H1 (cell line): ENCODE results near the gene MVP. TPM values are rescaled to one million over a fixed set of nuclear protein-coding genes. Genes with fewer than 3 reads are reported as not detected.
A peak's percentile ranks its signal among the peaks of the same experiment; 100 is the strongest.

Source experiments
- CTCF ChIA-PET: fragments of 300-600 bp; sonication (Branson Sonifier 250); formaldehyde crosslinking; loops from one replicate; lab custom pipeline; 2021; ENCODE audit not compliant: partially characterized antibody; lab: Charles Lee
- POLR2A ChIA-PET: fragments of 300-600 bp; sonication (Branson Sonifier 250); formaldehyde crosslinking; loops from one replicate; lab custom pipeline; 2021; ENCODE audit warnings: inconsistent platforms; ENCODE audit not compliant: partially characterized antibody; lab: Charles Lee
- DNase-seq, 2 experiments: peaks; one replicate each; pipeline versions ENCODE4 v3.0.0 to v3.0.0-alpha.2; 2010 to 2022; ENCODE audit warnings: low spot score in 2 of 2, low read depth in 1 of 2, mixed read lengths in 1 of 2
- FAIRE-seq: peaks from 2 replicates; lab custom pipeline; 2011; peaks lifted over from hg19 to GRCh38; lab: Jason Lieb, UNC
- H2AFZ ChIP-seq: 2 replicates; pipeline ENCODE4 v1.8.1; 2012; ENCODE audit warnings: low read length, inconsistent platforms
- H2AK5ac ChIP-seq: 2 replicates; pipeline ENCODE4 v1.6.1; 2013; ENCODE audit warnings: low read depth, low read length
- H2BK120ac ChIP-seq: replicated peaks from 2 replicates; pipeline ENCODE3; 2013; ENCODE audit warnings: low read depth, low read length, inconsistent platforms
- H2BK12ac ChIP-seq: 2 replicates; pipeline ENCODE4 v1.6.1; 2013; ENCODE audit warnings: low read depth, low read length
- H2BK15ac ChIP-seq: 2 replicates; pipeline ENCODE4 v1.6.1; 2013; ENCODE audit warnings: low read length
- H2BK20ac ChIP-seq: 2 replicates; pipeline ENCODE4 v1.6.1; 2013; ENCODE audit warnings: low read length
- H2BK5ac ChIP-seq: 2 replicates; pipeline ENCODE4 v1.6.1; 2013; ENCODE audit warnings: low read depth, low read length
- H3K14ac ChIP-seq: 2 replicates; pipeline ENCODE4 v1.6.1; 2013; ENCODE audit warnings: inconsistent platforms; ENCODE audit not compliant: insufficient read length
- H3K18ac ChIP-seq: 2 replicates; pipeline ENCODE4 v1.6.1; 2013; ENCODE audit warnings: low read length; ENCODE audit errors: extremely low read depth
- H3K23ac ChIP-seq: 2 replicates; pipeline ENCODE4 v1.6.1; 2013; ENCODE audit warnings: inconsistent platforms; ENCODE audit not compliant: insufficient read length
- H3K23me2 ChIP-seq: 2 replicates; pipeline ENCODE4 v1.6.1; 2013; ENCODE audit warnings: low read depth, low read length
- H3K27ac ChIP-seq: 2 replicates; pipeline ENCODE4 v1.6.1; 2011; ENCODE audit warnings: low read depth, low read length, inconsistent platforms
- H3K27me3 ChIP-seq, 4 experiments: replicated peaks in 1 of 4; 1 replicate in 1 of 4; 2 replicates in 3 of 4; pipeline versions ENCODE4 v1.6.1 to v1.8.1; 2011 to 2013; ENCODE audit warnings: low read length in 3 of 4, mild to moderate bottlenecking in 3 of 4, inconsistent platforms in 2 of 4, mixed read lengths in 2 of 4, moderate library complexity in 1 of 4; ENCODE audit not compliant: control insufficient read depth in 3 of 4, insufficient read depth in 3 of 4; ENCODE audit errors: extremely low read depth in 1 of 4
- H3K36me3 ChIP-seq, 4 experiments: 2 replicates each; pipeline versions ENCODE4 v1.6.1 to v1.8.1; 2011 to 2013; ENCODE audit warnings: mild to moderate bottlenecking in 4 of 4, low read length in 3 of 4, moderate library complexity in 2 of 4, control low read depth in 1 of 4, inconsistent platforms in 1 of 4; ENCODE audit not compliant: insufficient read depth in 4 of 4, control insufficient read depth in 2 of 4
- H3K4ac ChIP-seq: replicated peaks from 2 replicates; pipeline ENCODE3; 2013; ENCODE audit warnings: low read length, low read depth, mixed read lengths, inconsistent platforms; ENCODE audit not compliant: insufficient read length
- H3K4me1 ChIP-seq, 4 experiments: replicated peaks in 1 of 4; 1 replicate in 1 of 4; 2 replicates in 3 of 4; pipeline versions ENCODE4 v1.6.1 to v1.8.1; 2011 to 2013; ENCODE audit warnings: low read length in 3 of 4, inconsistent platforms in 2 of 4, mixed read lengths in 1 of 4; ENCODE audit not compliant: insufficient read depth in 4 of 4, control insufficient read depth in 3 of 4
- H3K4me2 ChIP-seq, 2 experiments: 2 replicates each; pipeline versions ENCODE4 v1.6.1 to v1.8.1; 2011 to 2013; ENCODE audit warnings: low read depth in 2 of 2, low read length in 2 of 2, control low read depth in 1 of 2, inconsistent platforms in 1 of 2, mild to moderate bottlenecking in 1 of 2; ENCODE audit not compliant: insufficient read depth in 1 of 2
- H3K4me3 ChIP-seq, 4 experiments: fragments of 200-600, 300-600 bp in 1 of 4; sonication (generic), shearing (Covaris generic), sonication (Bioruptor Twin) in 1 of 4; 2 replicates each; pipeline versions ENCODE4 v1.5.1 to v1.8.1; 2011 to 2016; ENCODE audit warnings: low read length in 4 of 4, low read depth in 3 of 4, control low read depth in 2 of 4, inconsistent platforms in 2 of 4, mild to moderate bottlenecking in 2 of 4, mixed read lengths in 1 of 4, moderate library complexity in 1 of 4; ENCODE audit not compliant: insufficient read depth in 2 of 4; ENCODE audit errors: extremely low read depth in 1 of 4
- H3K56ac ChIP-seq: replicated peaks from 2 replicates; pipeline ENCODE3; 2013; ENCODE audit warnings: low read depth, mild to moderate bottlenecking, mixed read lengths, low read length, inconsistent platforms; ENCODE audit not compliant: insufficient read length
- H3K79me1 ChIP-seq: 2 replicates; pipeline ENCODE4 v1.6.1; 2013; ENCODE audit warnings: low read depth, low read length, control low read depth
- H3K79me2 ChIP-seq, 2 experiments: 2 replicates each; pipeline versions ENCODE4 v1.6.1 to v1.8.1; 2012 to 2013; ENCODE audit warnings: low read length in 2 of 2, mild to moderate bottlenecking in 2 of 2, inconsistent platforms in 1 of 2; ENCODE audit not compliant: insufficient read depth in 2 of 2, control insufficient read depth in 1 of 2
- H3K9ac ChIP-seq, 4 experiments: replicated peaks in 1 of 4; 1 replicate in 1 of 4; 2 replicates in 3 of 4; pipeline versions ENCODE4 v1.6.1 to v1.8.1; 2011 to 2013; ENCODE audit warnings: low read depth in 3 of 4, low read length in 3 of 4, control low read depth in 2 of 4, mild to moderate bottlenecking in 2 of 4, moderate library complexity in 2 of 4, inconsistent platforms in 1 of 4; ENCODE audit errors: extremely low read depth in 1 of 4
- H3K9me3 ChIP-seq, 2 experiments: 2 replicates each; pipeline versions ENCODE4 v1.6.1 to v1.8.1; 2012 to 2013; ENCODE audit warnings: mild to moderate bottlenecking in 2 of 2, moderate library complexity in 2 of 2, control low read depth in 1 of 2, inconsistent platforms in 1 of 2, low read depth in 1 of 2, low read length in 1 of 2, mixed read lengths in 1 of 2; ENCODE audit not compliant: insufficient read depth in 2 of 2
- H4K20me1 ChIP-seq, 2 experiments: replicated peaks in 1 of 2; 2 replicates each; pipeline versions ENCODE3 to v1.8.1; 2011 to 2013; ENCODE audit warnings: inconsistent platforms in 2 of 2, low read length in 2 of 2, mild to moderate bottlenecking in 1 of 2; ENCODE audit not compliant: insufficient read depth in 2 of 2, control insufficient read depth in 1 of 2
- H4K5ac ChIP-seq: 2 replicates; pipeline ENCODE4 v1.6.1; 2013; ENCODE audit warnings: low read length, low read depth, mixed read lengths, inconsistent platforms; ENCODE audit not compliant: insufficient read length
- H4K8ac ChIP-seq: 2 replicates; pipeline ENCODE4 v1.8.0; 2013; ENCODE audit warnings: mild to moderate bottlenecking, moderate library complexity, low read length, inconsistent platforms; ENCODE audit not compliant: insufficient read depth; ENCODE audit errors: extremely low read depth
- H4K91ac ChIP-seq: replicated peaks from 2 replicates; pipeline ENCODE3; 2013; ENCODE audit warnings: low read length, mixed read lengths, inconsistent platforms; ENCODE audit not compliant: insufficient read length
- ASH2L ChIP-seq: fragments of 200-600, 300-600 bp; sonication (generic); IDR thresholded peaks from one replicate; pipeline ENCODE4 v1.7.1; 2017; ENCODE audit warnings: low read length
- KDM4A ChIP-seq: IDR thresholded peaks from one replicate; pipeline ENCODE4 v1.7.1; 2012; ENCODE audit warnings: low read depth, mild to moderate bottlenecking, moderate library complexity, low read length, inconsistent platforms; ENCODE audit not compliant: severe bottlenecking
- PHF8 ChIP-seq: fragments of 200-600 bp; sonication (generic); conservative IDR thresholded peaks from 2 replicates; pipeline ENCODE4 v1.7.1; 2012; ENCODE audit warnings: low read depth, mild to moderate bottlenecking, inconsistent platforms, low read length, moderate library complexity
- RAD21 ChIP-seq, 2 experiments: IDR thresholded peaks in 1 of 2; conservative IDR thresholded peaks in 1 of 2; 2 replicates each; pipeline ENCODE4 v1.6.1; 2011; ENCODE audit warnings: low read depth in 2 of 2, low read length in 2 of 2, improper control_type of control experiment in 1 of 2, inconsistent platforms in 1 of 2, mild to moderate bottlenecking in 1 of 2, moderate library complexity in 1 of 2
- SIN3A ChIP-seq, 2 experiments: IDR thresholded peaks in 1 of 2; conservative IDR thresholded peaks in 1 of 2; 2 replicates each; pipeline ENCODE4 v1.6.1; 2011 to 2012; ENCODE audit warnings: low read length in 2 of 2, improper control_type of control experiment in 1 of 2, low read depth in 1 of 2, mild to moderate bottlenecking in 1 of 2
- TAF7 ChIP-seq: optimal IDR thresholded peaks from 2 replicates; pipeline ENCODE3; 2011; ENCODE audit warnings: low read depth, mild to moderate bottlenecking, inconsistent platforms, low read length, moderate library complexity, borderline replicate concordance
- WGBS, 2 experiments: shearing (Covaris generic) in 1 of 2; methylation state at CpG; one replicate each; pipeline versions ENCODE4 v1.1.6 to v1.1.7; 2013 to 2015; ENCODE audit warnings: low lambda C conversion rate in 2 of 2, mixed read lengths in 2 of 2, inconsistent platforms in 1 of 2, low coverage in 1 of 2, missing lambda C conversion rate in 1 of 2; ENCODE audit not compliant: insufficient replicate concordance in 2 of 2, insufficient coverage in 1 of 2, insufficient read length in 1 of 2; ENCODE audit errors: extremely low coverage in 1 of 2, missing lambda C conversion rate in 1 of 2; 5-methylcytosine and 5-hydroxymethylcytosine counted together
- polyA plus RNA-seq, 7 experiments: library from polyadenylated mRNA; depleted of rRNA in 3 of 7; stranded (reverse) in 5 of 7; unstranded in 2 of 7; fragments of >200 nt in 5 of 7; fragments of 200-250 nt in 2 of 7; gene quantifications; 1 replicate in 5 of 7; 2 replicates in 1 of 7; 4 replicates in 1 of 7; pipeline versions ENCODE4 v1.2.1 to v1.2.3, GENCODE V29; 2011 to 2013; ENCODE audit warnings: missing spikeins in 2 of 7, mixed read lengths in 2 of 7
- total RNA-seq: library from RNA; stranded (reverse); fragmentation: NEBNext Ultra II Directional; extraction: Animal tissue kit (Norgen Biotek cat#: 25700); gene quantifications from 2 replicates; pipeline ENCODE4 v1.2.1, GENCODE V29; 2021

The MVP gene
- total and polyA plus RNA-seq, 2 of the 8 experiments (the other 6 are each of a cell fraction or from before 2014, with no cell fraction given) = 1.9 TPM

DNA sequence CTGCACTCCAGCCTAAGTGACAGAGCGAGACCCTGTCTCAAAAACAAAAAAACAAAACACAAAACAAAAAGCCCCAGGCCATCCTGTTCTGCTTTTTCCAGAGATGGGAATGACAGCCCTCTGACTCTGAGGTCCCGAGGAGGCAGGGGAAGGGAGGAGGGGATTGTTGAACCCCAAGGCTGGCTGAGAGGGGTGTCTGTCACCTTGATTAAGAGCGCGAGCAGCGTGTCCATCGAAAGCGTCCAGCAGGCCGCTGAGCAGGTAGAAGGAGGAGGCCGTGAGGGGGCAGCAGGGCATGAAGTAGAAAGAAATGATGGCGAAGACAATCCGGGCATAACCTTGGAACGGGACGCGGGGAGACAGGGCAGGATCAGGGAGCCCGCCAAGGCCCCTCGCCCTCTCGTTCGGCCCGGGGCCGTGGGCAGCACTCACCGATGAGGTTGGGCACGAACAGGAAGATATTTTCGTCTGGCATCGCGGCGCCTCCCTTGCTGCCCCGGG lies 42.2 kb downstream of the MVP start:
- WGBS, 2 experiments = 5% methylated on average over 21 of the region's 27 CpGs; no CpG with 5 or more reads in 1 of the 2 experiments
- peak overlapping the region; percentile 72; the same call in 1 of the 2 replicates for H4K8ac ChIP-seq
- H2BK15ac ChIP-seq = no peak overlapping the region
- H4K20me1 ChIP-seq = peaks cover 0 to 5% of the 10 kb centered on the region in 2 experiments
- peak overlapping the region; percentile 64 to 95 for H3K4me2 ChIP-seq
- no peak overlapping the region for H2BK12ac ChIP-seq
- H3K79me2 ChIP-seq = peaks cover 0 to 9% of the 10 kb centered on the region in 2 experiments; a peak in 2 of 4 replicates
- no peak overlapping the region for H2BK120ac ChIP-seq
- H3K23ac ChIP-seq = no peak overlapping the region
- H3K27me3 ChIP-seq = no peaks in the 10 kb centered on the region
- no peak overlapping the region; the same call in 1 of the 2 replicates for H2AFZ ChIP-seq
- H3K36me3 ChIP-seq = peaks cover 0 to 11% (median 6%) of the 10 kb centered on the region in 4 experiments; a peak in 5 of 8 replicates
- no peaks in the 10 kb centered on the region for H3K9me3 ChIP-seq
- peak overlapping the region; percentile 39 for H3K4ac ChIP-seq
- H3K4me1 ChIP-seq = peaks cover 0 to 7% (median 3%) of the 10 kb centered on the region in 4 experiments; a peak in 3 of 7 replicates
- ChIA-PET CTCF (interaction anchor here (1.1 to 2.4 kb wide), 5 partner anchors 12 to 49 kb away, joined by 3 to 10 read pairs (median 4); no protein-coding TSS in a partner anchor), POLR2A (interaction anchor here (0.9 to 3.7 kb wide), 12 partner anchors 8 to 170 kb away, joined by 3 to 11 read pairs (median 4); partner anchors contain the start of genes HIRIP3 and PAGR1)
- no peak overlapping the region for H3K14ac ChIP-seq
- H3K4me3 ChIP-seq = peak overlapping the region; percentile 82 to 90 (median 90)
- H3K18ac ChIP-seq = peak overlapping the region; percentile 48
- TF ChIP-seq PHF8 (peak; percentile 48; the same call in 1 of the 2 replicates), KDM4A (peak; percentile 84), SIN3A (conservative IDR thresholded peaks at IDR 0.05 in 1 of 2, IDR thresholded peaks at IDR 0.05 in 1 of 2; ENCODE audit: low read depth in 1 of 2, low read length in 2 of 2) (0 out of 4 replicates have a peak, but pooled peaks of 1 of the 2 experiments have one; percentile 11), ASH2L (no peak), TAF7 (no peak), RAD21 (IDR thresholded peaks at IDR 0.05 in 1 of 2, conservative IDR thresholded peaks at IDR 0.05 in 1 of 2; ENCODE audit: low read depth in 2 of 2, low read length in 2 of 2) (0 out of 4 replicates have a peak, but pooled peaks of 1 of the 2 experiments have one; percentile 6)
- no peak for DNase-seq
- peaks cover 8% of the 10 kb centered on the region; the same call in 1 of the 2 replicates for H3K23me2 ChIP-seq
- H4K91ac ChIP-seq = no peak overlapping the region
- no peak overlapping the region for H2AK5ac ChIP-seq
- H3K9ac ChIP-seq = peak overlapping the region; percentile 8 to 93 (median 78); a peak in 6 of 7 replicates
- FAIRE-seq = no peak
- H3K56ac ChIP-seq = no peak overlapping the region
- H2BK20ac ChIP-seq = no peak overlapping the region
- H3K27ac ChIP-seq = no peak overlapping the region
- H3K79me1 ChIP-seq = peaks cover 9% of the 10 kb centered on the region
- peak overlapping the region; percentile 62 for H4K5ac ChIP-seq
- H2BK5ac ChIP-seq = peak overlapping the region; percentile 96
